GM12864 (cell line): ENCODE data around the gene PRKAR2B.

ENCODE experiments used
- DNase-seq: peaks from one replicate; pipeline ENCODE4 v3.0.0-alpha.2; 2011; ENCODE audit warnings: low read depth
- H3K4me3 ChIP-seq: 2 replicates; pipeline ENCODE4 v1.5.1; 2011; ENCODE audit warnings: mild to moderate bottlenecking, low read depth, low read length, control low read depth
- CTCF ChIP-seq: IDR thresholded peaks from 2 replicates; pipeline ENCODE4 v1.5.1; 2011; ENCODE audit warnings: low read depth, mild to moderate bottlenecking, moderate library complexity, low read length, control low read depth, inconsistent platforms; ENCODE audit errors: missing control alignments

PRKAR2B gene

GRCh38 chr7:107100824-107101223, 56.3 kb downstream of the PRKAR2B start:
- no peak for TF ChIP-seq CTCF
- H3K4me3 ChIP-seq = no peak overlapping the region
- no peak for DNase-seq

- H3K4me3 ChIP-seq = no peak overlapping the region
- no peak for DNase-seq
These were observed 58.9 kb downstream of the PRKAR2B start for GRCh38 chr7:107103369-107103768.

GRCh38 chr7:107104801-107105200, 60.3 kb downstream of the PRKAR2B start:
- H3K4me3 ChIP-seq = no peak overlapping the region
- DNase-seq = no peak
- TF ChIP-seq CTCF = no peak

More at GRCh38 chr7:107103369-107103768, 58.9 kb downstream of the PRKAR2B start:
- no peak for TF ChIP-seq CTCF

- no peak for TF ChIP-seq CTCF
- no peak for DNase-seq
- H3K4me3 ChIP-seq = no peak overlapping the region
These were observed 61.2 kb downstream of the PRKAR2B start for GRCh38 chr7:107105591-107106245.

- no peak for TF ChIP-seq CTCF
- no peak overlapping the region for H3K4me3 ChIP-seq
- DNase-seq = no peak
These were observed 64.4 kb downstream of the PRKAR2B start for GRCh38 chr7:107108793-107109371.

- DNase-seq = no peak
- no peak overlapping the region for H3K4me3 ChIP-seq
- TF ChIP-seq CTCF = no peak
These were observed 65.5 kb downstream of the PRKAR2B start for GRCh38 chr7:107109955-107110354.

- TF ChIP-seq CTCF = no peak
- no peak for DNase-seq
These were observed 66.7 kb downstream of the PRKAR2B start for GRCh38 chr7:107111196-107111595.

More at GRCh38 chr7:107111196-107111595, 66.7 kb downstream of the PRKAR2B start:
- no peak overlapping the region for H3K4me3 ChIP-seq
